Esophagus squamous epithelium (tissue), 5 donors: ENCODE data around the gene WDR49. TPM values are rescaled to one million over a fixed set of nuclear protein-coding genes. Genes with fewer than 3 reads are reported as not detected.

Experiments used
- DNase-seq: peaks from one replicate; lab custom pipeline; 2025; lab: John Stamatoyannopoulos, UW
- H3K27ac ChIP-seq, 4 donors: fragments of 200-600 bp; sonication (generic); one replicate each; pipeline ENCODE4 v1.5.1; 2016 to 2019; ENCODE audit warnings: mild to moderate bottlenecking in 1 of 4
- H3K27me3 ChIP-seq, 4 donors: fragments of 200-600 bp; sonication (generic); 1 replicate in 3 of 4; 2 replicates in 1 of 4; pipeline versions ENCODE4 v1.5.1 to v1.6.0; 2017 to 2021; ENCODE audit warnings: antibody characterized with exemption in 1 of 4
- H3K36me3 ChIP-seq, 3 donors: fragments of 200-600 bp; sonication (generic); one replicate each; pipeline ENCODE4 v1.5.1; 2016 to 2019
- H3K4me1 ChIP-seq, 3 donors: fragments of 200-600 bp; sonication (generic); one replicate each; pipeline ENCODE4 v1.5.1; 2017 to 2019
- H3K4me3 ChIP-seq, 4 donors: fragments of 200-600 bp; sonication (generic); 1 replicate in 3 of 4; 2 replicates in 1 of 4; pipeline ENCODE4 v1.5.1; 2016 to 2019; ENCODE audit warnings: mild to moderate bottlenecking in 2 of 4, moderate library complexity in 1 of 4
- H3K9me3 ChIP-seq, 3 donors: fragments of 200-600 bp; sonication (generic); one replicate each; pipeline ENCODE4 v1.5.1; 2016 to 2019
- POLR2A ChIP-seq, 4 donors: fragments of 450-650 bp; IDR thresholded peaks; one replicate each; pipeline ENCODE4 v1.6.1; 2017; ENCODE audit warnings: antibody characterized with exemption in 4 of 4, mild to moderate bottlenecking in 4 of 4, moderate library complexity in 3 of 4
- WGBS, 2 donors: methylation state at CpG; one replicate each; pipeline ENCODE4 v1.1.5; 2018; 5-methylcytosine and 5-hydroxymethylcytosine counted together
- intact Hi-C: fragments of 100-400 bp; cut with DNase I; formaldehyde crosslinking; loops from one replicate; pipeline ENCODE4 v1.15.0; 2022
- total RNA-seq, 4 donors: library from RNA; depleted of rRNA; stranded (reverse); fragments of >200 nt; gene quantifications; one replicate each; pipeline ENCODE4 v1.1.0, GENCODE V29; 2016
- TF ChIP-seq, protein P1 (sequence below), 6 experiments: fragments of 450-650 bp in 4 of 6; fragments of 200-600 bp in 2 of 6; sonication (generic) in 2 of 6; IDR thresholded peaks; one replicate each; pipeline ENCODE4 v1.5.1; 2016 to 2019; ENCODE audit warnings: antibody characterized with exemption in 6 of 6, mild to moderate bottlenecking in 4 of 6, moderate library complexity in 4 of 6
- donor health status: DM: yes; HTN: yes; CAD: no.

Gene WDR49
- total RNA-seq, 4 donors from 2014 or later = 1.9 to 9.5 (median 7.4) TPM; not detected in 1

- H3K4me1 ChIP-seq = no peaks in the 10 kb centered on the region
- no peak for TF ChIP-seq POLR2A (IDR thresholded peaks at IDR 0.05)
- TF ChIP-seq, protein P1, sequence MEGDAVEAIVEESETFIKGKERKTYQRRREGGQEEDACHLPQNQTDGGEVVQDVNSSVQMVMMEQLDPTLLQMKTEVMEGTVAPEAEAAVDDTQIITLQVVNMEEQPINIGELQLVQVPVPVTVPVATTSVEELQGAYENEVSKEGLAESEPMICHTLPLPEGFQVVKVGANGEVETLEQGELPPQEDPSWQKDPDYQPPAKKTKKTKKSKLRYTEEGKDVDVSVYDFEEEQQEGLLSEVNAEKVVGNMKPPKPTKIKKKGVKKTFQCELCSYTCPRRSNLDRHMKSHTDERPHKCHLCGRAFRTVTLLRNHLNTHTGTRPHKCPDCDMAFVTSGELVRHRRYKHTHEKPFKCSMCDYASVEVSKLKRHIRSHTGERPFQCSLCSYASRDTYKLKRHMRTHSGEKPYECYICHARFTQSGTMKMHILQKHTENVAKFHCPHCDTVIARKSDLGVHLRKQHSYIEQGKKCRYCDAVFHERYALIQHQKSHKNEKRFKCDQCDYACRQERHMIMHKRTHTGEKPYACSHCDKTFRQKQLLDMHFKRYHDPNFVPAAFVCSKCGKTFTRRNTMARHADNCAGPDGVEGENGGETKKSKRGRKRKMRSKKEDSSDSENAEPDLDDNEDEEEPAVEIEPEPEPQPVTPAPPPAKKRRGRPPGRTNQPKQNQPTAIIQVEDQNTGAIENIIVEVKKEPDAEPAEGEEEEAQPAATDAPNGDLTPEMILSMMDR (IDR thresholded peaks at IDR 0.05) = no peak
- DNase-seq = no peak
- no peaks in the 10 kb centered on the region for H3K36me3 ChIP-seq
- H3K27ac ChIP-seq = no peak overlapping the region
- H3K27me3 ChIP-seq = no peaks in the 10 kb centered on the region
- no peaks in the 10 kb centered on the region for H3K9me3 ChIP-seq
- no peak overlapping the region for H3K4me3 ChIP-seq
- WGBS, 2 donors = 89 to 92% methylated on average over 2 of the region's 2 CpGs
- intact Hi-C loops = no loop called here
These were observed 169.8 kb downstream of the WDR49 start for GRCh38 chr3:167483708-167484475.

DNA sequence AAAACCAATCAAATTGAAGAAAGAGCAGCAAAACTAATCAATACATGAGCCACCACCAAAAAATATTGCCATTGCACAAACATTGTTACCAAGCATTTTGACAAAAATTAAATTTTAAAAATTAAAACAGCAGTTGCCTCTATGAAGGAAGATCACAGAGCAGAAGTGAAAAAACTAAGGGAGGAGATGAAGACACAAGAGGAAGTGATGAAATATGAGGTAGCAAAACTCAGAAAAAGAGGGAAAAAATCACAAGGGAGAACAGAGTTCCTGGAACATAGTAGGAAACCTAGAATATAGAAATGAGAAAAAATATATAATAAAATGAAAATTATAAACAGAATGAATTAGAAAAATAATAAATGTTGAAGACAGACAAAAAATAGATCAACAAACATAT, 172.6 kb downstream of the WDR49 start:
- intact Hi-C loops = no loop called here
- DNase-seq = no peak
- TF ChIP-seq, protein P1 (IDR thresholded peaks at IDR 0.05) = no peak
- TF ChIP-seq POLR2A (IDR thresholded peaks at IDR 0.05) = no peak
- no peaks in the 10 kb centered on the region for H3K4me1 ChIP-seq
- H3K4me3 ChIP-seq = no peak overlapping the region
- no peaks in the 10 kb centered on the region for H3K36me3 ChIP-seq
- no peaks in the 10 kb centered on the region for H3K27me3 ChIP-seq
- H3K27ac ChIP-seq = no peak overlapping the region
- H3K9me3 ChIP-seq = no peaks in the 10 kb centered on the region

DNA sequence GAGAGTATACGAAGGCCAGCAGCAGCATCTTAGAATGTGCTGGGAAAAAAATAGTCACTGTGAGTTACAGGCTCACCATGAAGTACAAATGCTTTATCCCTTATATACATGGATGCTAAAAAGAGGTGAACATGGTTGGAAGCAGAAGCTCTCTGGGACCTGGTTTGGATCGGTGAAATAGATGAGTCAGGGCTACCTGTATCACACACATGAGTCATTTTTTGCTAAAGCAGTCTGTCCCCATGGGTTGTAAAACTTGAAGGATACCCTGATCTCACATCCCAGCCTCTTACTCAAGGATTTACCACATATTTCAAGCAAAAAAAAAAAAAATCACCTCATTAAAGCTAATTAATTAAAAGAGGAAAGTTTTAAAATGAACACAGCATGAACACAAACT, 173.0 kb downstream of the WDR49 start:
- H3K4me3 ChIP-seq = no peak overlapping the region
- H3K9me3 ChIP-seq = no peaks in the 10 kb centered on the region
- intact Hi-C loops = no loop called here
- no peaks in the 10 kb centered on the region for H3K4me1 ChIP-seq
- TF ChIP-seq, protein P1 (IDR thresholded peaks at IDR 0.05) = no peak
- TF ChIP-seq POLR2A (IDR thresholded peaks at IDR 0.05) = no peak
- no peak for DNase-seq
- no peaks in the 10 kb centered on the region for H3K36me3 ChIP-seq
- WGBS, 2 donors = 60 to 72% methylated on average over 2 of the region's 2 CpGs
- H3K27ac ChIP-seq = no peak overlapping the region
- H3K27me3 ChIP-seq = no peaks in the 10 kb centered on the region

DNA sequence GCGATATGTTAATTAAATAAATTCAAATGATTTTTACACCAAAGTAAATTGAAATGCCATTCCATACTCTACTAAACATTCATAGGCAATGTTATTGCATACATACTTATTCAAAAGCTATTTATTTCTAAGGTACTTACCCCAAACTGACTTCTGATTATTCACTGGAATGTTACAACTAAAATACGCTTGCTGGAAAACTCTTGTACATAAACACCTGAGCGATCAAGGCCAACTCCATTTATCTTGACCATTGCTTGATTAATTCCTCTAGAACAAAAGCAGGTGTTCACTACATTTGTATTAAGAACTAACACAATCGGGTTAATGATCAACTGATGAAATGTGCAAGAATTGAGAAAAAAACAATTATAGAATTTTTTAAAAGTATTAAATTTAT, 179.9 kb downstream of the WDR49 start, which contains the start of gene SERPINI2:
SERPINI2 (minus strand) TSS at position 180 of the 400 bp plus-strand sequence. CDS start 2,208 bp downstream, outside the sequence.
- no peaks in the 10 kb centered on the region for H3K27me3 ChIP-seq
- H3K27ac ChIP-seq = no peak within 1 kb of the TSS
- intact Hi-C loops = no loop called here
- no peak within 1 kb of the TSS for H3K4me3 ChIP-seq
- H3K36me3 ChIP-seq = no peaks in the 10 kb centered on the region
- TF ChIP-seq, protein P1 (IDR thresholded peaks at IDR 0.05) = no peak
- no peaks in the 10 kb centered on the region for H3K4me1 ChIP-seq
- no peak for DNase-seq
- no peaks in the 10 kb centered on the region for H3K9me3 ChIP-seq
- WGBS, 2 donors = 73 to 82% methylated on average over 4 of the region's 4 CpGs

GRCh38 chr3:167469381-167469780, 184.4 kb downstream of the WDR49 start:
- Histone ChIP-seq H3K27me3 (no peaks in the 10 kb centered on the region), H3K36me3 (no peaks in the 10 kb centered on the region), H3K4me3 (no peak overlapping the region), H3K27ac (no peak overlapping the region), H3K9me3 (no peaks in the 10 kb centered on the region), H3K4me1 (no peaks in the 10 kb centered on the region)
- TF ChIP-seq, protein P1 (IDR thresholded peaks at IDR 0.05) = no peak
- TF ChIP-seq POLR2A (IDR thresholded peaks at IDR 0.05) = no peak
- intact Hi-C loops = no loop called here
- DNase-seq = no peak
- 88 to 89% methylated on average over 3 of the region's 3 CpGs for WGBS, 2 donors
